ENCODE measurements around the gene TESK1.

Gene TESK1

DNA sequence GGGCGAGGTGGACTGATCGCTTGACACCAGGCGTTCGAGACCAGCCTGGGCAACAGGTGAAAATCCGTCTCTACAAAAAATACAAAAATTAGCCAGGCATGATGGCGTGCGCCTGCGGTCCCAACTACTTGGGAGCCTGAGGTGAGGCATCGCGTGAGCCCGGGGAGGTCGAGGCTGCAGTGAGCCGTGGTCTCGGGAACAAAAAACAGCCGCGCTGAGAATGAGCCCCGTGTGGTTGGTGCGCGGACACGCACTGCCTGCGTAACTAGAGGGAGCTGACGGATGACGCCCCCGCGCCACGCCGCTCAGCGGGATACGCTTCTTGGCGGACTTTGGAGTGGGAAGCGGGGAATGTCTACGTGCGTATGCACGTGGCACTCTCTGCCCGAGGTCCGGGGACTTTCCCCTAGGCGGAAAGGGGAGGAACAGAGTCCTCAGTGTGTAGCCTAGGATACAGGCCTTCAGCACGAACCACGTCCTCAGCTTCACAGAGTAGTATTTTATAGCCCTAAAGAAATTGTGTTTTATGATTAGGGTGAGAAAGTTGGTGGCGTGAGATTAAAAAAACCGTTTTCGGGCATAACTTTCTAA lies 52.6 kb downstream of the TESK1 start, which contains the start of gene RMRP:
Gene RMRP (minus strand): TSS at position 474 of the 591 bp plus-strand sequence.
- H3K36me3 ChIP-seq (ENCODE audit: insufficient read depth, low read length), result peaks cover 26% of the 10 kb centered on the region; the same call in 1 of the 2 replicates
- no peaks in the 10 kb centered on the region for H4K20me1 ChIP-seq (ENCODE audit: insufficient read depth, low read length)
- no peaks in the 10 kb centered on the region for H3K27me3 ChIP-seq (ENCODE audit: insufficient read depth, low read length)
- peak within 1 kb of the TSS; percentile 97 for H3K9ac ChIP-seq (ENCODE audit: low read length)
- no peaks in the 10 kb centered on the region for H3K9me2 ChIP-seq (ENCODE audit: low read depth, low read length)
- peak within 1 kb of the TSS; percentile 76 for H3K27ac ChIP-seq (ENCODE audit: low read depth, low read length, poor library complexity, severe bottlenecking)
- peak within 1 kb of the TSS; percentile 91 for H3K4me2 ChIP-seq (ENCODE audit: low read length)
- H3K4me3 ChIP-seq (ENCODE audit: low read depth, low read length, poor library complexity, severe bottlenecking), result peak within 1 kb of the TSS; percentile 90
- TF ChIP-seq, protein P1, sequence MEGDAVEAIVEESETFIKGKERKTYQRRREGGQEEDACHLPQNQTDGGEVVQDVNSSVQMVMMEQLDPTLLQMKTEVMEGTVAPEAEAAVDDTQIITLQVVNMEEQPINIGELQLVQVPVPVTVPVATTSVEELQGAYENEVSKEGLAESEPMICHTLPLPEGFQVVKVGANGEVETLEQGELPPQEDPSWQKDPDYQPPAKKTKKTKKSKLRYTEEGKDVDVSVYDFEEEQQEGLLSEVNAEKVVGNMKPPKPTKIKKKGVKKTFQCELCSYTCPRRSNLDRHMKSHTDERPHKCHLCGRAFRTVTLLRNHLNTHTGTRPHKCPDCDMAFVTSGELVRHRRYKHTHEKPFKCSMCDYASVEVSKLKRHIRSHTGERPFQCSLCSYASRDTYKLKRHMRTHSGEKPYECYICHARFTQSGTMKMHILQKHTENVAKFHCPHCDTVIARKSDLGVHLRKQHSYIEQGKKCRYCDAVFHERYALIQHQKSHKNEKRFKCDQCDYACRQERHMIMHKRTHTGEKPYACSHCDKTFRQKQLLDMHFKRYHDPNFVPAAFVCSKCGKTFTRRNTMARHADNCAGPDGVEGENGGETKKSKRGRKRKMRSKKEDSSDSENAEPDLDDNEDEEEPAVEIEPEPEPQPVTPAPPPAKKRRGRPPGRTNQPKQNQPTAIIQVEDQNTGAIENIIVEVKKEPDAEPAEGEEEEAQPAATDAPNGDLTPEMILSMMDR (IDR thresholded peaks at IDR 0.05; ENCODE audit: low read length), result peak; percentile 5; the same call in 1 of the 2 replicates
- no peak for TF ChIP-seq EZH2 (IDR thresholded peaks at IDR 0.05; ENCODE audit: borderline replicate concordance, low read length)
- H3K4me1 ChIP-seq (ENCODE audit: insufficient read depth, low read length, severe bottlenecking), result peaks cover 50% of the 10 kb centered on the region
- no peaks in the 10 kb centered on the region for H3K9me3 ChIP-seq (ENCODE audit: low read length)
- H3K79me2 ChIP-seq (ENCODE audit: insufficient read depth, low read length), result no peaks in the 10 kb centered on the region
- H3F3A ChIP-seq (ENCODE audit: insufficient read depth, low read length), result no peaks in the 10 kb centered on the region
- H2AFZ ChIP-seq (ENCODE audit: low read length), result no peak within 1 kb of the TSS

GRCh38 chr9:35658137-35658967 lies 53.3 kb downstream of the TESK1 start, which contains the start of gene CCDC107:
Gene CCDC107 (plus strand): TSS chr9:35658292. CDS start chr9:35658380, 88 bp downstream.
- peaks cover 33% of the 10 kb centered on the region; the same call in 1 of the 2 replicates for H3K36me3 ChIP-seq (ENCODE audit: insufficient read depth, low read length)
- H3K9ac ChIP-seq (ENCODE audit: low read length), result peak within 1 kb of the TSS; percentile 97
- peak within 1 kb of the TSS; percentile 90 for H3K4me3 ChIP-seq (ENCODE audit: low read depth, low read length, poor library complexity, severe bottlenecking)
- H3K4me1 ChIP-seq (ENCODE audit: insufficient read depth, low read length, severe bottlenecking), result peaks cover 57% of the 10 kb centered on the region
- peak within 1 kb of the TSS; percentile 76 for H3K27ac ChIP-seq (ENCODE audit: low read depth, low read length, poor library complexity, severe bottlenecking)
- H4K20me1 ChIP-seq (ENCODE audit: insufficient read depth, low read length), result no peaks in the 10 kb centered on the region
- no peaks in the 10 kb centered on the region for H3K9me3 ChIP-seq (ENCODE audit: low read length)
- peak within 1 kb of the TSS; percentile 91 for H3K4me2 ChIP-seq (ENCODE audit: low read length)
- H2AFZ ChIP-seq (ENCODE audit: low read length), result no peak within 1 kb of the TSS
- no peaks in the 10 kb centered on the region for H3F3A ChIP-seq (ENCODE audit: insufficient read depth, low read length)
- no peaks in the 10 kb centered on the region for H3K27me3 ChIP-seq (ENCODE audit: insufficient read depth, low read length)
- TF ChIP-seq, protein P1 (IDR thresholded peaks at IDR 0.05; ENCODE audit: low read length), result peak; percentile 77
- no peak for TF ChIP-seq EZH2 (IDR thresholded peaks at IDR 0.05; ENCODE audit: borderline replicate concordance, low read length)
- H3K9me2 ChIP-seq (ENCODE audit: low read depth, low read length), result no peaks in the 10 kb centered on the region
- no peaks in the 10 kb centered on the region for H3K79me2 ChIP-seq (ENCODE audit: insufficient read depth, low read length)

GRCh38 chr9:35658968-35659220 lies 53.8 kb downstream of the TESK1 start:
- Histone ChIP-seq H3K4me3 (ENCODE audit: low read depth, low read length, poor library complexity, severe bottlenecking) (peak overlapping the region; percentile 90), H3K9me3 (ENCODE audit: low read length) (no peaks in the 10 kb centered on the region), H3K4me2 (ENCODE audit: low read length) (peak overlapping the region; percentile 91), H3K4me1 (ENCODE audit: insufficient read depth, low read length, severe bottlenecking) (peaks cover 63% of the 10 kb centered on the region), H3F3A (ENCODE audit: insufficient read depth, low read length) (no peaks in the 10 kb centered on the region), H3K79me2 (ENCODE audit: insufficient read depth, low read length) (no peaks in the 10 kb centered on the region), H3K9me2 (ENCODE audit: low read depth, low read length) (no peaks in the 10 kb centered on the region), H3K9ac (ENCODE audit: low read length) (peak overlapping the region; percentile 97), H3K27ac (ENCODE audit: low read depth, low read length, poor library complexity, severe bottlenecking) (peak overlapping the region; percentile 76), H3K27me3 (ENCODE audit: insufficient read depth, low read length) (no peaks in the 10 kb centered on the region), H2AFZ (ENCODE audit: low read length) (no peak overlapping the region), H4K20me1 (ENCODE audit: insufficient read depth, low read length) (no peaks in the 10 kb centered on the region), H3K36me3 (ENCODE audit: insufficient read depth, low read length) (peaks cover 33% of the 10 kb centered on the region; the same call in 1 of the 2 replicates)
- no peak for TF ChIP-seq EZH2 (IDR thresholded peaks at IDR 0.05; ENCODE audit: borderline replicate concordance, low read length)
- TF ChIP-seq, protein P1 (IDR thresholded peaks at IDR 0.05; ENCODE audit: low read length), result no peak
